GDM1 (cell line): ENCODE measurements around the gene KTI12.
"Not testable (repeated sequence)": the region's sequence is repeated elsewhere in the genome, so short reads cannot be mapped to it uniquely, and the experiment has no call there.

Experiments used
- DNase-seq: peaks from one replicate; lab custom pipeline; 2025; lab: John Stamatoyannopoulos, UW

KTI12 gene

GRCh38 chr1:52037909-52038308, 4.3 kb upstream of the KTI12 start:
- no peak for DNase-seq

- no peak for DNase-seq
These were observed 3.8 kb upstream of the KTI12 start for GRCh38 chr1:52037402-52037814.

GRCh38 chr1:52034050-52034384, 407 bp upstream of the KTI12 start:
- DNase-seq, result no peak

- DNase-seq, result no peak
These were observed 852 bp downstream of the KTI12 start for GRCh38 chr1:52032785-52033131.

- DNase-seq, result no peak
These were observed 1.4 kb downstream of the KTI12 start for GRCh38 chr1:52032124-52032784.

- DNase-seq, result not testable (repeated sequence)
These were observed 4.8 kb downstream of the KTI12 start for GRCh38 chr1:52028839-52029238.

- DNase-seq, result no peak
These were observed 5.3 kb downstream of the KTI12 start for GRCh38 chr1:52028328-52028727.

- no peak for DNase-seq
These were observed 7.3 kb downstream of the KTI12 start for GRCh38 chr1:52026278-52026677.

DNA sequence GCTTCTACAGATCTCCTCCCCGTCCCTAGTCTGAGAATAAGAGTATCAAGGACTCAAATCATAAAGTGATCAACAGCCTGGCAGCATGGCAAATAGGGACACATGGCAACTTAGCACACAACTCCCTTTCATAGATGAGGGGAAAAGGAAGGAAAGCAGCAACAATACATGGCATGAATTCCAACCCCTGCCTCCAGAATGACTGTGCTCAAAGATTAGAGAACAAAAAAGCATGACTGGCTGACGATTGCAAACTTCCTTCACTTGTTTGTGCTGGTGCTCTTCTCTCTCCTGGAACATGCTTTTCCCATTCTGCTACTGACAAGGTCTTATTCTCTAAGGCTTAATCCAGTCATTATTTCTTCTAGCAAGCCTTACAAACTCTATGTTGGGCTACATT, 11.5 kb downstream of the KTI12 start:
- DNase-seq, result no peak

DNA sequence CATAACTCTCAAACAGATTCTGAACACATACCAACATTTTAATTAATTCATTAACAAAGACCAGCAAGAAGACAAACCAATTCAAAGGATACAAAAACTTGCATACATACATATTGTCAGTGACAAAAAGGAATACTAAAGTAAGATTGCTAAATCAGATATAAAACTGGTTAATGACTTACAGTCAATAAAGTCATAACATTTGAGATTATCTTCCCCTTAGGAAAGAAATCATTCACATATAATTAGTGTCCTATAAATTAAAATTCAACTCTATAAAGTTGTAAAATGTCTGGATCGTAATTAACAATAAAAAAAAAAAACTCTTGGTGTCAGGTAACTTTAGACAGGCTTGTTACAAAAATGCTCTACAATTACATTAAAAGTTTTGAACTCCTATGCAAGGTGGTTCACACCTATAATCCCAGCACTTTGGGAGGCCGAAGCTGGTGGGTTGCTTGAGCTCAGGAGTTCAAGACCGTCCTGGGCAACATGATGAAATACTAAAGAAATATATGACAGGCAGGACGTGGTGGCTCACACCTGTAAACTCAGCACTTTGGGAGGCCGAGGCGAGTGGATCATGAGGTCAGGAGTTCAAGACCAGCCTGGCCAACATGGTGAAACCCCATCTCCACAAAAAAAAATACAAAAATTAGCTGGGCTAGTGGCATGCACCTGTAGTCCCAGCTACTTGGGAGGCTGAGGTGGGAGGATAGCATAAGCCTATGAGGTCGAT, 25.4 kb downstream of the KTI12 start:
- DNase-seq, result no peak

- no peak for DNase-seq
These were observed 26.2 kb downstream of the KTI12 start for GRCh38 chr1:52007215-52008002.

- not testable (repeated sequence) for DNase-seq
These were observed 27.5 kb downstream of the KTI12 start for GRCh38 chr1:52006081-52006553.

GRCh38 chr1:52005548-52005947, 28.1 kb downstream of the KTI12 start:
- DNase-seq, result not testable (repeated sequence)

GRCh38 chr1:52003877-52004276, 29.7 kb downstream of the KTI12 start:
- no peak for DNase-seq

GRCh38 chr1:52002038-52002917, 31.3 kb downstream of the KTI12 start:
- peak; percentile 70 for DNase-seq

DNA sequence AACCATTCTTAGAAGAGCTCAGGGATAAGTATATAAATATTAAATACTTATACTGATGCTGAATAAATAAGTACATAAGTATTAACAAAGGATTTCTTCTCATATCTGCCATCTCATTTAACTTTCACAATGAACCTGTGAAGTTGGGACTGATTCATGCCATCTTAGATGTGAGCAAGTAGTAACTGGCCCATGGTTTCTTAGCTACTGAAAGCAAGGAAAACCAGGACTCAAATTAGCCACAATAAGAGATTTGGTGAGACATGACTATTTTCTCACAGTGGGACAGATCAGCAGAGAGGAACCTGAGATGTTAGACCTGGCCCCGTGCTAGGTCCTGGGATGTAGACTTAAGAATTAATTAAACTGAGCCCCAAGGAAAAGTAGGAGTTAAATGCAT, 34.9 kb downstream of the KTI12 start:
- DNase-seq, result no peak

- no peak for DNase-seq
These were observed 35.6 kb downstream of the KTI12 start for GRCh38 chr1:51997974-51998382.

- DNase-seq, result no peak
These were observed 43.1 kb downstream of the KTI12 start, which contains the start of gene RAB3B for GRCh38 chr1:51990478-51990965. Gene RAB3B, minus strand, starts transcription at chr1:51990700. Its CDS starts 13,583 bp downstream, at chr1:51977117.

- no peak for DNase-seq
These were observed 43.8 kb downstream of the KTI12 start for GRCh38 chr1:51989582-51990477.

GRCh38 chr1:51988254-51988653, 45.4 kb downstream of the KTI12 start:
- no peak for DNase-seq

DNA sequence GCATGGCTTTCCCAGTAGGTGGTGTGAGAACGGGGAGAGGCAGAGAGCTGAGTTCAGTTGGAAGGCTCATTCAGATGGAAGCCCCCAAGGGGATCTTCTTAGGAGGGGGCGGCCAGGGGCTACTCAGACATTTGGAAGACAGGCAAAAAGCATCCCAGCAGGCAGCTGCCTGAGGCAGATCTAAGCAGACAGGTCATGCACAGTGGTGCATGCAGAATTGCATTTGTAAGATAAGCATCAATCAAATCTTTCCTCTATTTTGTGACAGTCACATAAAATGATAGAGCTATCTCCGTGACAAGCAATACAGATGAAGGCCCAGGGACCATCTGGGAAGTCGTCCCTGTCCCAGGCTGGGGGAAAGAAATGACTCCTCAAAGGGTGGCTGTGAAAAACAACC, 46.9 kb downstream of the KTI12 start:
- DNase-seq, result no peak
